HG03175 (cell line): ENCODE measurements around the gene STEEP1.
"Not testable (repeated sequence)": the region's sequence is repeated elsewhere in the genome, so short reads cannot be mapped to it uniquely, and the experiment has no call there.

Experiments
- ATAC-seq: cut with Tn5 transposase; IDR thresholded peaks from one replicate; pipeline ENCODE4 v1.9.1; 2021; ENCODE audit warnings: mild to moderate bottlenecking, moderate library complexity; ENCODE audit not compliant: unreplicated experiment

STEEP1 gene

DNA sequence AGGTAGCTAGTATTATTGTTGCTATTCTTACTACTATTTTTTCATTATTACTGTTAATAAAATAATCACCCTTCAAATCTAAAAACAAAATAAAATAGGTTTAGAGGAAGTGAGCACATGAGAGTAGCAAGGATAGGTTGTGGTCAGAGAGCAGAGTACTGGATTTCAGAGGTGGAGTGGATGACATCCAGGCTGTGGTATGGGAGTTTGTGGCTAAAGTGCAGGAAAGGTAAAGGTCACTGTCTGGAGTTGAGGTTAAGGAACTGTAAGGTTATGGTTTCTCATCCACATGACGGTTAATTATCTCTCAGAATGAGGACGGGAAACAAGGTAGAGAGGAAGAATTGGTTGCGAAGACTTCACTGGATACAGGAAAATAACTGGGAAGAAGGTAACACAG, 27.7 kb downstream of the STEEP1 start:
- no peak for ATAC-seq

DNA sequence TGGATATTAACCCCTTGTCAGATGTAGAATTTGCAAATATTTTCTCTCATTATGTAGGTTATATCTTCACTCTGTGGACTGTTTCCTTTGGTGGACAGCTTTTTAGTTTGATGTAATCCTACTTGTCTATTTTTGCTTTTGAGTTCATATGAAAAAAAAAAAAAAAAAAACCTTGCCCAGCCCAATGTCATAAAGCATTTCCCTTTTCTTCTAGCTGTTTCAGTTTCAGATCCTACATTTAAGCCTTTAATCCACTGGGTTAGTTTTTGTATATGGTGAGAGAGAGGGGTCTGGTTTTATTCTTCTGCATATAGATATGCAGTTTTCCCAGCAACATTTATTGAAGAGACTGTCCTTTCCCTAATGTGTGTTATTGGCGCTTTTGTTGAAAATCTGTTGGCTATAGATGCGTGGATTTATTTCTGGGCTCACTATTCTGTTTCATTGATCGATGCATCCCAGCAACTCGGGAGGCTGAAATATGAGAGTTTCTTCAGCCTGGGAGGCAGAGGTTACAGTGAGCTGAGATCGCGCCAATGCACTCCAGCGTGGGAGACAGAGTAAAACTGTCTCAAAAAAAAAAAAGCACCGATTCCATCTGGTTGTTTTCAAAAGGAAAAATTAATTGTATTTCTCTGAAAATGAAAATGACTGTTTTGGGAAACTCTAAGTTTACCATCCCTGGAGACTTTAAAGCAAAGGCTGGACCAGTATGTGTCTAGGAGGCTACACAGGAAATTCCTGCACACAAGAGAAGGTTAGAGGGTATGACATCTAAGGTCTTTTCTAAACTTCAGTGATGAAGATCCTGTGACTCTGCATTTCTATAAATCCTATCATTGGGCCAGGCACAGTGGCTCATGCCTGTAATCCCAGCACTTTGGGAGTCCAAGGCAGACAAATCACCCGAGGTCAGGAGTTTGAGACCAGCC, 35.6 kb downstream of the STEEP1 start:
- no peak for ATAC-seq

- ATAC-seq, result no peak
Measured at GRCh38 chrX:119523664-119524184, 41.5 kb downstream of the STEEP1 start.

- no peak for ATAC-seq
Measured at GRCh38 chrX:119521246-119521645, 44.0 kb downstream of the STEEP1 start.

- ATAC-seq, result no peak
Measured at GRCh38 chrX:119518371-119518770, 46.8 kb downstream of the STEEP1 start.

GRCh38 chrX:119516157-119516702, 49.0 kb downstream of the STEEP1 start:
- ATAC-seq, result peak; percentile 69

DNA sequence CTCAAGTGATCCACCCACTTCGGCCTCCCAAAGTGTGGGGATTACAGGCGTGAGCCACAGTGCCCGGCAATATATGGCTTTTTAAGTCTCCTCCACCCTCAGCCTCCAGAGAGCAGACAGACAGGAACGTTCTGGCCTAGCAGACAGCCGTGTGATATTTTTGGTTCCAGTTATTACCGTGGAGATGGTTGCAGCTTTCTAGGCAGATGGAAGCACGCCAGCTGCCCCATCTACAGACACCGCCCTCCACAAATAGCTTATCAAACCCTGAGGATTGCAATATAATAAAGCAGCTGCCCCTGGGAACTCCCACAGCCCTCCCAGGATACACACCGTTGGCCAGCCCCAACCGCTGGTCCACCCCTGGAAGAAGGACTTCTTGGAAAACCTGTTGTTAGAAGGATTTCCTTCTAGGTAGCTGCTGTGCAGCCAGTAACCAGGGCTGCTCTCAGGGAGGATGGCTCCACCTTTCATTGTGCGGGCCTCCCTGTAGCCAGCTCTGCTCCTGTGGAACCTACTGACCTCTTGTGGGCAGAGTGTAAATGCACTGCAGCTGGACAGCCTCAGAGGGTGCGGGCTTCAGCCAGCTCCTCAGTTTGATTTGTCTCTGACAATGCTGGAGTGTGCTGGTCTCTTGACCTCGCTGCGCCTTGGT, 52.9 kb downstream of the STEEP1 start:
- ATAC-seq, result peak; percentile 70

DNA sequence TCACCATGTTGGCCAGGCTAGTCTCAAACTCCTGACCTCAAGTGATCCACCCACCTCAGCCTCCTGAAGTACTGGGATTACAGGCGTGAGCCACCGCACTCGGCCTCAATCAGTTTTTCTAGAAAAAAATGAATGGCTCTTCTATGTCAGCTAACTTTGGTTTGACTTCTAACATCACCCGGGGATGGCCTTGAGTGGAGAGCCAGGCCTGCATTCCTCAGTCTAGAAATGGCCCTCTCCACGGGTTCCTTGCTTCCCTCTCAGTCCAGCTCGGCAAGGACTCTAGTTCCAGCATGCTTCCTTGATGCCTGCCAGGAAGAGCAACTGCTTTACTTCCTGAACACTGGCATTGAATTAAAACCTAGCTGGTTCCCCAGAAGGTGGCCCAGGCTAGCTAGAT, 58.0 kb downstream of the STEEP1 start:
- ATAC-seq, result no peak

DNA sequence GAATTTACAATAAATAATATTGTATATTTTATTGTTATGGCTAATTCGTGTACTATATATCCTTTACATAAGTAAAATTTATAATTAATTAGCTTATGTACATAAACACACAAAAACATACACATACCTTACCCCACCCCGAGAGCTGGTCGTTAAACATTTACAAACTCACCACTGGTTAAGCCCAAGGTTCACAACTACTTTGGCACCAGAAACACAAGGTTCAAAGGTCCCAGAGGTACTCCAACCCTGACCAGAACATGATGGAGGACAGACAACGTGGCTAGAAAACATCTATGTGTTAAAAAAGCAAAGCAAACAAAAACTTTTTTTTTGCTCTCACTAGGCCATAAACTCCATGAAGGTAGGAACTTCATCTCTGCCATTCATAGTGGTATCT, 59.3 kb downstream of the STEEP1 start:
- ATAC-seq, result no peak

- ATAC-seq, result not testable (repeated sequence)
Measured at GRCh38 chrX:119505145-119505544, 60.1 kb downstream of the STEEP1 start.

- ATAC-seq, result no peak
Measured at GRCh38 chrX:119503484-119503861, 61.7 kb downstream of the STEEP1 start.

- no peak for ATAC-seq
Measured at GRCh38 chrX:119502727-119503483, 62.3 kb downstream of the STEEP1 start.

GRCh38 chrX:119501511-119502148, 63.6 kb downstream of the STEEP1 start:
- no peak for ATAC-seq

GRCh38 chrX:119500061-119500800, 65.0 kb downstream of the STEEP1 start:
- ATAC-seq, result no peak

DNA sequence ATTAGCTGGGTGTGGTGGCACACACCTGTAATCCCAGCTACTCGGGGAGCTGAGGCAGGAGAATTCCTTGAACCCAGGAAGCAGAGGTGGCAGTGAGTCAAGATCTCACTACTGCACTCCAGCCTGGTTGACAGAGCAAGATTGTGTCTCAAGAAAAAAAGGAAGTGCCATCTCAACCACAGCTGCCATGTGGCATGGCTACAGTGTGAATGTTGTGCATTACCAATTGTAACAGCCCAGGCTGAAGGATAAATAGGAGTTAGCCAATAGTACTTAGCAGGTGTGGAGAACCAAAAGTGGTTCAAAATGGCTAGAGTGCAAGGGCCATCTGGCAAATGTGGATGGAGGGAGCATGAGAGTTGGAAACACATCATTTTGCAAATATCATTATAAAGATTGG, 68.0 kb downstream of the STEEP1 start:
- ATAC-seq, result no peak

DNA sequence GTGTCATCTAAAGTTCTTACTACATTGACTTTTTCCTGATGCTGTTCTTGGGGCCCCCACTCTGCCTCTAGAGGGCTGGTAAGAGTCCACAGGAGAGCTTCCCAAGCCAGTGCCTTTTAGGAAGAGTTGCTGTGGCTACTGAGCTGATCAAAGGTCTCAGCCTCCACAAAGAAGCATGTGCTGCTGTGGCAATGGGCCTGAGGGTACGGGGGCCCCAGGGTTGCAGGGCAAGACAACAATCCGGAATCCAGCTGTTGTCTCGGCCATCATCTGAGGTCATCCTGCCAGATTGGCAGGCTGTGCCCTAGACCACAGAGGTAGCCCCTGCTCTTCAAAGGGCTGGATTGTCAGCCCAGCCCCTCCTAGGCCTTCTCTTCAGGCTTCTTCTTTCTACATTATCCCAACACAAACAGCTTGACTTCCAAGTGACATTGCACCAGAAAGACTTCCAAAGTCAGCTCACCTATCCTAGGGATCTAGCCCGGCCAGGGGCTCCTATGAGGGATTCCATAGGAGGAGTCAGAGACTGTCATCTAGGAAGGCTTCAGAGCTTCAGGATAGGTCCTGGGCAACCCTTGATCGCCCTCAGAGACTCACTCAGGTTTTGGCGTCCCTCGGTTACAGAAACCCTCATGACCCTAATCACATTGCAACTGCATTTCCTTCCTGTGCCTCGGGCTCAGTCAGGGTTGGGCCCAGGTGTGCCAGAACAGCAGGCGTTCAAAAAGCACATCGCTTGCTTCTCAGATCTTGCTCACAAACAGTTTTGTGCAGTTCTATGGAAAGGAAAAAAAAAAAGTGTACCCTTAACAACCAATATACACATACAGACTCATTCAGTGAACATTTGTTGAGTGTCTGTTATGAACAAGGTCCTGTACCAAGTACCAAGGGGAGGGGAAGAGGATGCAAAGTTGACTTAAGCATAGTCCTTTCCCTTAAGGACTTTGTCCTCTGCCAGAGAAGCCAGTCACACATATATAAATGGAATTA, 69.2 kb downstream of the STEEP1 start:
- no peak for ATAC-seq

DNA sequence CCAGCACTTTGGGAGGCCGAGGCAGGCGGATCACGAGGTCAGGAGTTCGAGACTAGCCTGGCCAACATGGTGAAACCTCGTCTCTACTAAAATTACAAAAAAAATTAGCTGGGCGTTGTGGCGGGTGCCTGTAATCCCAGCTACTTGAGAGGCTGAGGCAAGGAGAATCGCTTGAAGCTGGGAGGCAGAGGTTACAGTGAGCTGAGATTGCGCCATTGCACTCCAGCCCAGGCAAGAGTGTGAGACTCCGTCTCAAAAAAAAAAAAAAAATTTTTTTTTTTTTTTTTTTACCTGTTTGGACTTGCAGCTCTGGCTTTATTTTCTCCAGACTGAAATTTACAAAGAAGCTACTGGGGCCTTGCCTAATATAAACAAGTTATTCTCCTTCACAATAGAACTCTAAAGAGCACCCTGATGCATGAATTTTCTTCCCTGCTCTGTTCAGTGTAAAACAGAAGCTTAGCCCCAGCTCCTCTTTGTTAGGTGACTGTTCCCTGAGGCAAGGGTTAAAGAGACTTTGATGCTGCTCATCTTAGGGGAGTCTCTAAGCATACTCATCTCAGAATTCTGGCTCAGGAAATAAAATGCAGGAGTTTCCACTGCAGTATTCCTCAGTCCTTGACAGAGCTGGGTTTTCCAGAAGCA, 71.2 kb downstream of the STEEP1 start:
- not testable (repeated sequence) for ATAC-seq

DNA sequence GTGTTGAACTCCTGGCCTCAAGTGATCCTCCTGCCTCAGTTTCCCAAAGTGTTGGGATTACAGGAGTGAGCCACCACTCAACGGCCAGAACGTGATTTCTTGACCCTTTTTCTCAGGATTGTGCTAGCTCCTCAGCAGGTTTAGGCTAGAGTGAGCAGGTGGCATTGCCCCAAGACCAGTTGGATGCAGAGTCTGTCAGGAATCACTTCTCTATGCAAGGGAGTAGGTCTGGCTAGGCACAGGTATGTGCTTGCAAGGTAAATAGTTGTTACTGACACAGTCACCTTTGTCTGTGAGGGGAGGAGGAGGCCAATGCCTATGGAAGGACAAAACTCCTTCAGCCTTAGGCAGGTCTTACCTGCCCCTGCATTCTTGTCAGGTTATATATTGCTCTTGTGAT, 72.7 kb downstream of the STEEP1 start:
- no peak for ATAC-seq
